H9 (cell line): ENCODE results near the gene JMJD7. TPM values are rescaled to one million over a fixed set of nuclear protein-coding genes. Genes with fewer than 3 reads are reported as not detected.

Experiments
- DNase-seq: peaks from one replicate; pipeline ENCODE4 v3.0.0-alpha.2; 2017
- H2AFZ ChIP-seq: one replicate; pipeline ENCODE4 v1.6.1; 2013; ENCODE audit warnings: mild to moderate bottlenecking, low read length, control low read depth, moderate library complexity
- H2AK5ac ChIP-seq: 2 replicates; pipeline ENCODE4 v1.6.1; 2013; ENCODE audit warnings: low read length, control low read depth, mixed read lengths; ENCODE audit not compliant: insufficient read length
- H2BK120ac ChIP-seq: one replicate; pipeline ENCODE4 v1.6.1; 2013; ENCODE audit warnings: low read depth, mild to moderate bottlenecking, low read length, control low read depth, inconsistent platforms; ENCODE audit not compliant: poor library complexity, severe bottlenecking
- H2BK12ac ChIP-seq: 2 replicates; pipeline ENCODE4 v1.6.1; 2013; ENCODE audit warnings: low read length, control low read depth, mixed read lengths, low read depth; ENCODE audit not compliant: insufficient read length
- H2BK15ac ChIP-seq: 2 replicates; pipeline ENCODE4 v1.6.1; 2013; ENCODE audit warnings: low read depth, low read length, control low read depth
- H2BK20ac ChIP-seq: one replicate; pipeline ENCODE4 v1.6.1; 2013; ENCODE audit warnings: low read depth, mild to moderate bottlenecking, low read length, control low read depth, inconsistent platforms; ENCODE audit not compliant: poor library complexity, severe bottlenecking
- H2BK5ac ChIP-seq: 2 replicates; pipeline ENCODE4 v1.6.1; 2013; ENCODE audit warnings: low read length, control low read depth, mixed read lengths; ENCODE audit not compliant: insufficient read length
- H3K14ac ChIP-seq: 2 replicates; pipeline ENCODE4 v1.6.1; 2013; ENCODE audit warnings: low read length, control low read depth; ENCODE audit not compliant: insufficient read depth
- H3K18ac ChIP-seq: 2 replicates; pipeline ENCODE4 v1.6.1; 2013; ENCODE audit warnings: low read depth, mild to moderate bottlenecking, mixed read lengths, low read length, control low read depth; ENCODE audit not compliant: insufficient read length
- H3K23ac ChIP-seq: 2 replicates; pipeline ENCODE4 v1.6.1; 2013; ENCODE audit warnings: low read length, control low read depth, mixed read lengths, low read depth; ENCODE audit not compliant: insufficient read length
- H3K23me2 ChIP-seq: 2 replicates; pipeline ENCODE4 v1.6.1; 2013; ENCODE audit warnings: low read depth, mild to moderate bottlenecking, mixed read lengths, low read length, control low read depth; ENCODE audit not compliant: insufficient read length, poor library complexity, severe bottlenecking
- H3K27ac ChIP-seq: 2 replicates; pipeline ENCODE4 v1.5.1; 2013; ENCODE audit warnings: low read length, control low read depth, mixed read lengths, low read depth; ENCODE audit not compliant: insufficient read length
- H3K27me3 ChIP-seq: 2 replicates; pipeline ENCODE4 v1.6.1; 2013; ENCODE audit warnings: low read length, control low read depth, inconsistent platforms; ENCODE audit not compliant: insufficient read depth
- H3K4ac ChIP-seq: 2 replicates; pipeline ENCODE4 v1.6.1; 2013; ENCODE audit warnings: low read depth, mild to moderate bottlenecking, control low read depth, inconsistent platforms, low read length, moderate library complexity
- H3K4me1 ChIP-seq: 2 replicates; pipeline ENCODE4 v1.6.1; 2013; ENCODE audit warnings: low read length, control low read depth, inconsistent platforms; ENCODE audit not compliant: insufficient read depth
- H3K4me2 ChIP-seq: 2 replicates; pipeline ENCODE4 v1.6.1; 2013; ENCODE audit warnings: low read length, control low read depth, mixed read lengths; ENCODE audit not compliant: insufficient read length, insufficient read depth
- H3K56ac ChIP-seq: 2 replicates; pipeline ENCODE4 v1.6.1; 2013; ENCODE audit warnings: low read depth, mild to moderate bottlenecking, mixed read lengths, low read length, control low read depth; ENCODE audit not compliant: insufficient read length
- H3K79me1 ChIP-seq: 2 replicates; pipeline ENCODE4 v1.6.1; 2013; ENCODE audit warnings: low read depth, mild to moderate bottlenecking, moderate library complexity, low read length, control low read depth, inconsistent platforms; ENCODE audit not compliant: insufficient read depth, poor library complexity, severe bottlenecking
- H3K79me2 ChIP-seq: 2 replicates; pipeline ENCODE4 v1.6.1; 2013; ENCODE audit warnings: low read length, control low read depth, inconsistent platforms; ENCODE audit not compliant: insufficient read depth
- H3K9ac ChIP-seq: 2 replicates; pipeline ENCODE4 v1.6.1; 2013; ENCODE audit warnings: low read length, control low read depth, mixed read lengths; ENCODE audit not compliant: insufficient read length; ENCODE audit errors: extremely low read depth
- H3K9me3 ChIP-seq: one replicate; pipeline ENCODE4 v1.6.1; 2013; ENCODE audit warnings: low read depth, low read length, inconsistent platforms; ENCODE audit not compliant: control insufficient read depth
- H3T11ph ChIP-seq: one replicate; pipeline ENCODE4 v1.6.1; 2013; ENCODE audit warnings: mild to moderate bottlenecking, low read length, control low read depth, inconsistent platforms
- H4K20me1 ChIP-seq: one replicate; pipeline ENCODE4 v1.6.1; 2013; ENCODE audit not compliant: control insufficient read depth, insufficient read length, insufficient read depth
- H4K5ac ChIP-seq: 2 replicates; pipeline ENCODE4 v1.6.1; 2013; ENCODE audit warnings: low read depth, mild to moderate bottlenecking, mixed read lengths, low read length, control low read depth; ENCODE audit not compliant: insufficient read length
- H4K8ac ChIP-seq: replicated peaks from 2 replicates; pipeline ENCODE4 v1.6.1; 2013; ENCODE audit warnings: low read length, control low read depth, mixed read lengths, low read depth; ENCODE audit not compliant: insufficient read length
- H4K91ac ChIP-seq: 2 replicates; pipeline ENCODE4 v1.6.1; 2013; ENCODE audit warnings: low read depth, mild to moderate bottlenecking, moderate library complexity, mixed read lengths, low read length, control low read depth; ENCODE audit not compliant: insufficient read length
- H3K27ac Mint-ChIP-seq, 3 experiments: 2 replicates in 2 of 3; 3 replicates in 1 of 3; pipeline ENCODE4 v1.8.0; 2020 to 2021; ENCODE audit warnings: mixed read lengths in 3 of 3, mild to moderate bottlenecking in 1 of 3, moderate library complexity in 1 of 3
- H3K27me3 Mint-ChIP-seq: 2 replicates; pipeline ENCODE4 v1.8.0; 2021; ENCODE audit warnings: low read depth, mild to moderate bottlenecking, moderate library complexity, mixed read lengths
- H3K36me3 Mint-ChIP-seq, 3 experiments: 2 replicates in 2 of 3; 3 replicates in 1 of 3; pipeline ENCODE4 v1.8.0; 2020 to 2021; ENCODE audit warnings: low read depth in 3 of 3, mixed read lengths in 3 of 3; ENCODE audit not compliant: insufficient read depth in 1 of 3
- H3K4me1 Mint-ChIP-seq, 2 experiments: 2 replicates each; pipeline ENCODE4 v1.8.0; 2020; ENCODE audit warnings: mixed read lengths in 2 of 2
- H3K4me3 Mint-ChIP-seq, 2 experiments: 2 replicates in 1 of 2; 3 replicates in 1 of 2; pipeline ENCODE4 v1.8.0; 2020 to 2021; ENCODE audit warnings: mild to moderate bottlenecking in 2 of 2, mixed read lengths in 2 of 2, moderate library complexity in 1 of 2
- H3K9me3 Mint-ChIP-seq, 2 experiments: 2 replicates in 1 of 2; 3 replicates in 1 of 2; pipeline ENCODE4 v1.8.0; 2020; ENCODE audit warnings: mild to moderate bottlenecking in 2 of 2, mixed read lengths in 2 of 2, moderate library complexity in 1 of 2
- CTCF ChIP-seq: fragments of 200-600 bp; sonication (generic); conservative IDR thresholded peaks from 3 replicates; pipeline ENCODE4 v1.8.0; 2021; ENCODE audit warnings: antibody characterized with exemption, mild to moderate bottlenecking
- WGBS: extraction: QIAGEN DNeasy Blood & Tissue Kit; methylation state at CpG from one replicate; pipeline ENCODE4 v1.1.7; 2013; ENCODE audit warnings: missing lambda C conversion rate, low lambda C conversion rate, mixed read lengths; ENCODE audit not compliant: insufficient read length; ENCODE audit errors: extremely low coverage; 5-methylcytosine and 5-hydroxymethylcytosine counted together
- total RNA-seq: library from RNA; stranded (reverse); gene quantifications from 2 replicates; pipeline ENCODE4 v1.2.1, GENCODE V29; 2021

The JMJD7 gene
- total RNA-seq, 1 experiment from 2014 or later: 13.3 TPM

DNA sequence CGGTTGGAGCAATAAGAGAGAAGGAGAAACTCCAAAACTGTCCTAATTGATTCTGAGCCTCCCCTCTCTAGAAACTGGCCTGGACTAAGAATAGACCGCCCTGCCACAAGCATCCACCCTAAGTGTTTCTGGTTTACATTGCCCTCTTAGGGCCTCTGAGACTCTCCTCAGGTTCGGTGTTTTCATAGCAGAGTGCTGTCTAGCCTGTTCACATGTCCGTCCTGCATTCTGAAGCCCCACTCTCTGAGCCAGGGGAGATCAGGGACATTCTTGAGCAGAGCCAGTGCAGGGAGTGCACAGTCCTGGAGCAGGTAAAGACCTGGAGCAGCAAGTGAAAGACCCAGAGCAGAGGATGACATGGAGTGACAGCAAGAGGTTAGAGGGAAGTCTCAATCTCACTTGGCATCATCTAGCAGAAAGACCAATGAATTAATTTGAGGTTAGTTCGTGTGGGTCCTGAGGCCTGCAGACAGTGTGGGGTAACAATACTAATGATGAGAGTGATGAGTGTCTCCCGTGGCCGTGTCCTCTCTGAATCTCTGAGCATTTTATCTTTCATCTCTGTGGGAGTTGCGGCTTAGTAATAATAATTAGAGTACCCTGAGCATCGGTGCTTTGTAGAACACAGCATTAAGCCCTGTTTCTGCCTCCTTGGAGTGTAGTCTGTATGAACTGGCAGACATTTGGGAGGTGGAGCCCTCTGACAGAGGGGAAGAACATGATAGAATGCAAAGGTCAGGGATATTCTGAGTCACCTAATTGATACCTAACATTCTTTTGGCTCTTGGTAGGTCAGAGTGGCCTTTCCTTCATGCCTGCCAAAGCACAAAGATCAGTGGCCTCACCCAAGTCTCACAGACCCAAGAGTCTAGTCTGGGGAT is 29.0 kb upstream of the JMJD7 start:
- no peak for TF ChIP-seq CTCF
- no peaks in the 10 kb centered on the region for H3K27me3 Mint-ChIP-seq
- Histone ChIP-seq H3K27ac (no peak overlapping the region), H2BK5ac (no peak overlapping the region), H2AK5ac (no peak overlapping the region), H3K27me3 (no peaks in the 10 kb centered on the region), H3K9me3 (no peaks in the 10 kb centered on the region), H3K79me2 (no peaks in the 10 kb centered on the region), H2BK15ac (no peak overlapping the region), H4K20me1 (no peaks in the 10 kb centered on the region), H2AFZ (no peak overlapping the region), H3K4ac (no peak overlapping the region), H4K8ac (no peak overlapping the region), H3K56ac (no peak overlapping the region), H3K4me1 (no peaks in the 10 kb centered on the region), H2BK20ac (no peak overlapping the region), H2BK120ac (no peak overlapping the region), H3K18ac (no peak overlapping the region), H3K4me2 (no peak overlapping the region), H3K9ac (no peak overlapping the region), H3K23ac (no peak overlapping the region), H4K5ac (no peak overlapping the region), H3K79me1 (no peaks in the 10 kb centered on the region), H2BK12ac (no peak overlapping the region), H3K14ac (no peak overlapping the region), H3K23me2 (no peaks in the 10 kb centered on the region), H3T11ph (no peak overlapping the region), H4K91ac (no peak overlapping the region)
- WGBS: no CpG with 5 or more reads among the region's 9 CpGs
- peaks cover 2 to 3% of the 10 kb centered on the region in 2 experiments; a peak in 2 of 4 replicates for H3K4me1 Mint-ChIP-seq
- no peak for DNase-seq
- H3K27ac Mint-ChIP-seq: 0 out of 7 replicates have a peak overlapping the region, but pooled peaks of 1 of the 3 experiments have one; percentile 51
- H3K9me3 Mint-ChIP-seq: no peaks in the 10 kb centered on the region
- no peak overlapping the region for H3K4me3 Mint-ChIP-seq
- peaks cover 0 to 5% (median 2%) of the 10 kb centered on the region in 3 experiments; a peak in 4 of 7 replicates for H3K36me3 Mint-ChIP-seq
